GM18873 (cell line): ENCODE measurements around the gene TBC1D5.
"Not testable (repeated sequence)": the region's sequence is repeated elsewhere in the genome, so short reads cannot be mapped to it uniquely, and the experiment has no call there.

ENCODE experiments used
- ATAC-seq: cut with Tn5 transposase; IDR thresholded peaks from one replicate; pipeline ENCODE4 v1.9.1; 2021; ENCODE audit warnings: mild to moderate bottlenecking, moderate library complexity, moderate number of reproducible peaks; ENCODE audit not compliant: unreplicated experiment, low FRiP score

TBC1D5 gene

DNA sequence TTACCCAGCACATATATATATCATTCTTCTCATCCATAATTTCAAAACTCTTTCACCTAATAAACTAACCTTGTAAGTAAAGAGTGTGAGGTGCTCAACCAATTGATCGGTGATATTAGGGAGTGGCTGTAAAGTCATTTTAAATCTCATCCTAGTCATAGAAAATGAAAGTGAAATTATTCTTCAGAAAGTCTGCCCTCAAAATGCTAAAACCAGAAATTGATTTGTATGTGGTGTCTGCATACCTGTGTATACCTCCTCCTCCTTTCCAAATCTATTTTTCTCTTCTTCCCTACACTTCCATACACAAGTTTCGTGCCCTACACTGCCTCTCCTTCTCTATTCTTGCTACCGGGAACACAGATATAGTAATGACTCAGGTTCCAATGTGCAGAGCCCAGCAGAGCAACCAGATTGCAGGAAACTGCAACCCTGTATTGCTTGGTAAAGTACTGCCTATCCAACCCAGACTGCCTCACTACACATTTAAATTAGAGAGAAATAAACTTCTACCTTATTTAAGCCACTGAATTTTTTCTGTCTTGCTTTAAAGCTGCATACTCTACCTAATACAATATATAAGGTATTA is 7.4 kb upstream of the TBC1D5 start:
- ATAC-seq: no peak

DNA sequence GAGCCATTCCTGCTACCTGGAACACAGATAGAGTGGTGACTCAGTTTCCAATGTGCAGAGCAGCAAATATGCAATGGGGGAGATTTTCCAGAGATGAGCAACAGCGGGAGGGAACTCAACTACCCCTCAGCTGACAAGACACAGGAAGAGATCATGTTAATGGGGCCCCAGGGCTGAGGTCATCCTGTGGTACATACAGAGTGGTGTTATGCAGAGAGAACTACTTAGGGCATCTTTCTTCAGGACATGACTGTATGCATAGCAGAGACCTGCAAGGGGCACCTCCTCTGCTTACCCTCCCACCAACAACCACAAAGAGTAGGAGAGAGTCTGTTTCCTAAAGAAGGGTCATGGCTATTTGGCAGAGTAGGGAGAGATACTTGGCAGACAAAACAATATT is 6.8 kb upstream of the TBC1D5 start:
- ATAC-seq: no peak

- no peak for ATAC-seq
These were observed 5.4 kb upstream of the TBC1D5 start for GRCh38 chr3:17747890-17748247.

- ATAC-seq: peak; percentile 68
These were observed 4.9 kb upstream of the TBC1D5 start for GRCh38 chr3:17747174-17747889.

DNA sequence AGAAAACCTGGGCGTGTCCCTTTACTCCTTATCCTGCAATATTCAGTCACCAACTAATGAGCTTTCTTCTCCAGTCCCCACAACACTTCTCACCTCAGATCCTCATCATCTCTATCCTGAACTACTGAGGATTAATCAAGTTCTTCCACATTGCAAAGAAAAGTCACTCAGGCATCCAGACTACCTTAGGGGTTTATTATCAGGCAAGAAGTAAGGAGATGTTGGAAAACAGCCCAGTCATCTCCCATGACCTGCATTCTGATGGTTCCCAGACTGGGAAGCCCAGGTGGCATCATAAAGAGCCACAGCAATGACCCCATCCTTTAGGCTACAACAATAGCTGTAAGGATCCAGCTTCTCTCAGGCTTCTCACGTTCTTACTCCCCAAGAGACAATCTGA is 3.5 kb upstream of the TBC1D5 start:
- no peak for ATAC-seq

GRCh38 chr3:17745301-17745700 is 2.9 kb upstream of the TBC1D5 start:
- ATAC-seq: no peak

DNA sequence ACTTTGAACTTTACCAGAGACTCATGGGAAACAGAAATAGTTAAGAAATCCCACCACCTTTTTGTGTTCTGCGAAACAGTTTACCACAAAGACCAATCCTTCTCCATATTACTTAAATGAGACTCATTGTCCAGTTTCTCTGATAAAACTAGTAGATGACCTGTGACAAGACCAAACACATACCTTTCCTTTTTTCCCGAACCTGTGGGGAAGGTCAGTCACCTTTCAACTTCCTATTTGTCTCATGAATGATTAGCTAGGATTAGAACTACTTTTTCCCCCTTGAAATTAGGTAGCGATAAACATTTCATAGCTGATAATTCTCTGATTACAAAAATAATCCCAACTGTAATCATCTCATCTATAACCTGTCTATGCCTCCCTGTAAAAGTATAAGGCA is 2.3 kb upstream of the TBC1D5 start:
- no peak for ATAC-seq

DNA sequence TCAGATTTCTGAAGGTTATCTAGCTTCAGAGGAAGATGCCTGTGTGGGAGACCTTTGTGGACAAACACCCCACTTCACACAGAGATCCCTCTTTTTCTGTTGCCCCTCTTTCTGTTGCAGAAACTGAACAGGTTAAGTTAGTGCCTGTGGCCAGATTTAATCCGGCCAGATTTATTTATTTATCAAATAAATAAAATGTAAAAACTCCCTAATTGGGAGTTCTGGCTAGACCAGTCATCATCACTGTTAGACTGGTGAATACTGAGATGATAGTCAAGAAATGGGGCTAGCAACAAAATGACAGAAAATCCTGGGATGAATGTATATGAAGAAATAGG is 1.2 kb upstream of the TBC1D5 start:
- no peak for ATAC-seq

DNA sequence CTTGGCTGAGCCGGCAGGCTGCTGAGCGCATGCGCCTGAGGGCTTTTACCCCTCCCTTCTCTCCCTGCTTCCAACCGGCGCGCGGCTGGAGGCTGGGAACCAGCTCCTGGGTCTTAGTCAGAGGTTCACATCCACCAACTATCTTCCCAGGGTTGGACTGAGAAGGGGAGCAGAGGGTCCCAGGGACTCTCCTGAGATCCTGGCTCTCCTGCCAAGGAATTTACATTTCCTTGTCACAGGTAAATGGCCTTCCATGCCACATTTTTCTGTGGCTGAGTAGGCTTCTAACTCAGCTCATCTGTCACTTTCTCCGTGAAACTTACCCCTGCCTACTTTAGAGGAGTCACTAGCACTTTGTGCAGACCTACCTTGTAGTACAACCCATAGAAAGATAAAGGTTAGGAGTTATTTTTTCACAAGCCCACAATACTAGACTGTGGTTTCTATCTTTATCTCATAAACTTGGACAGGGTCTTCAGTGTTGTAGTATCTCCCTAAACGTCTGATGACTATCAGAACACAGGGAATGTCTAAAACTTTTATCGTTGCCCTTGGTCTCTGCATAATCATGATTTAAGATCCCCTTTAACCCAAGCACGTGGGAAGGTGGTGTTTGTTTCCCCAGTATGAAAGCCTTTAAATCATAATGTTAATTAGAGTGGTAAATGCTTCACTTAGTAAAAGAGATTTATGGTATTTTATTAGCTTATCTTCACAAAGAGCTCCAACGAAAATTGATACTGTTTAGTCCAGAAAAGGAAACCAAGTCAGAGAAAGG is 638 bp upstream of the TBC1D5 start:
- no peak for ATAC-seq

- ATAC-seq: no peak
These were observed 770 bp downstream of the TBC1D5 start for GRCh38 chr3:17741621-17742101.

DNA sequence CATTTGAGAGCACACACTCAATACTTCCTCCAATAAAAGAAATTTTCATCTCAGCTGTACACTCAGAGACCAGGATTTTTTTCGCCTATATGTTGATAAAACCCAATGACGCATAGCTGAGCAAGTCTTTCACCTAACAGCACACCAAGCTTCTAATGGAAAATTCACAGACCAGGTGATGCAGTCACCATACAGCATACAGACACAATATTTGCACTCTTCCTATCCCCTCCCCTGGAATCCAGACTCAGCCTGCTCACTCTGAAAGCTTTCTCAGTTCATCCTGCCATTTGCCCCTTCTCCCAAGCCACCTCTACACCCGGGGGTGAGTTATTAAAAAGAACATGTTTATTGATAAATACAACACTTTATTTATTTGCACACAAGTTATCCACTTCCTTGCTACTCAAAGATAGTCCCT is 1.7 kb downstream of the TBC1D5 start:
- ATAC-seq: no peak

DNA sequence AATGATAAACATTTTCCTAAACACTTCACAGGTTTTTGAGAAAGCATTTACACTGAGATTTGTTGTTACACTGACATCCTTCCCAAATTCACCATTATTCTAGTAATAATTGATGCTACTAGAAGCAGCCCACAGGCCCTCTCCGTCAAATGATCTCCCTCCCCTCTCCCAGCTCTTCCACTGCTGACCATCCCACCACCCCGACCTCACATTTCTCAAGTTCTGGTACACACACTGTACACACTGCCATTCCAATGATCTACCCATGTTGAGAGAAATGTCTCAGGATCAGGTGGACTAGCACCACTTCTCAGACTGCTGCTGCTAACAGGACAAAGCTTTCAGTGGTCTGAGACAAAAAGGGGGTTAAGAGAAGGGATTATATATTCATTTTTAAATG is 3.5 kb downstream of the TBC1D5 start:
- no peak for ATAC-seq

DNA sequence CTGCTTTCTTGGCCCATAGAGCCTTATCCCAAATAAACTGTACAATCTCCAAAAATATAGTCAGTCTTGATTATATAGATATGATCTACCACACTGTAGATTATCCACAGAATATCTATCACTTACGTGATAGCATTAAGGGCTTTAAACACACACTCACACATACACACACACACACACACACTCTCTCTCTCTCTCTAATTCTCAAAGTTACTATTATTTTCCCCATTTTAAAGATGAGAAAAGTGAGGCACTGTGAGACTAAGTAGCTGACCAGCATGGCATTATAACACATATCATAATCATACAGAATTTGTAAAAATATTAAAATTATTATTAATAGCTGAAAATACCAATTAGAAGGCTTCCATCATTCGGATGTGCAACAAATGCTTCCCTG is 4.2 kb downstream of the TBC1D5 start:
- no peak for ATAC-seq

DNA sequence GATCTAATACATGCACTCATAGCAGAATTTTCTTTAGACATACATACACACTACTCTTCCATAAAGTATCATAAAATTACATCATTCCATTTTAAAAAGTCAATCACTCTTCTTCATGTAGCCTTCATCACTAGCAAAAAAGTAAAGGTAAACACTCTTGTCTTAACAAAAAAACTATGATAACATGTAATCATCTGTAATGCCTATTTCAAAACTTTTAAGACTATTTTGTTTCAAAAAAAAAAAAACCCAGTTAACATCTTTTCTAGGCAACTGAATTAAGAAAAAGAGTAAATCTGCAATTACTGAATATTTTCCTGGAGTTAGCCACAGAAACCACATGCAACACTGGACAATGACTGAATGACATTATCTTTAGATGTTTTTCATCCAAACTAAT is 4.8 kb downstream of the TBC1D5 start:
- ATAC-seq: no peak

- not testable (repeated sequence) for ATAC-seq
These were observed 7.1 kb downstream of the TBC1D5 start for GRCh38 chr3:17735362-17735761.

DNA sequence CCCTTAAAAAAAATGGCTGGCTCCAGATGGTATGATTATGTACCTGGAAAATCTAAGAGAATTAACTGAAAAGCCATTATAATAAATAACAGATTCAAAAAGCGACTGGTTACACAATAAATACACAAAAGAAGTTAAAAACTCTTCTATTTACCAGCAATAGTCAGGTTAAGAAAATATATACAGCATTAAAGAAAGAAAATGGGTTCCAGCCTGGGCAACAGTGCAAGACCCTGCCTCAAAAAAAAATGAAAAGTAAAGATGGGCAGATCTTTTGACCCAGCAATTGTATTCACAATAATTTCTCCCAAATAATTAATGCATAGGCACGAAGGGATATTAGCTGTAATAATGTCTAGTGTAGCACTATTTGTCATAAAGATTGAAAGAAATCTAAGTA is 8.7 kb downstream of the TBC1D5 start:
- ATAC-seq: no peak

GRCh38 chr3:17733215-17733614 is 9.2 kb downstream of the TBC1D5 start:
- ATAC-seq: no peak

DNA sequence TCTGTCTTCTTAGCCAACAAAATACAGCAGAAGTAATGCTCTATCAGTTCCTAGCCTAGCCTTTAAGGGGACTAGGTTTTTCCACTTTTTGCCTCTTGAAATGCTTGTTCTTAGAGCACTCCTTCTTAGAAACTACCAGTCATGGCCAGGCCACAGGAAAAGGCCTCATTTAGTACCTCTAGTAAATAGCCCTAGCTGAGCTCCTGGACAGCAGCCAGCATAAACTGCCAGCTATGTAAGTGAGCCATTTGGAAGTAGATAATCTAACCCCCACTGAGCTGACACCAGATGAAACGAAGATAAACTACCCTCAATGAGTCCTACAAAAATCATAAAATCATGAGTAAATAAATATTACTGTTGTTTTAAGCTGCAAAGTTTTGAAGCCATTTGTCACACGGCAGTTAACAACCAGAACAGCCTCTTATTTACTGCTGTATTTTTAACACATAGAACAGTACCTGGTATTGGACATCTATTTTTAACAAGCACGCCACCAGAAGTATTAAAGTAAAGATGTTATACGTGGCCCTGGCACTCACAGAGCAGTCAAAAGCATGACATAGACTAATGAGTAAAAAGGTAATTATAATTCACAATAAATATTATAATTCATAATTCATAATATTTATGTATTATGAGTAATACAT is 12.0 kb downstream of the TBC1D5 start:
- no peak for ATAC-seq

- no peak for ATAC-seq
These were observed 16.1 kb downstream of the TBC1D5 start for GRCh38 chr3:17726313-17726712.

DNA sequence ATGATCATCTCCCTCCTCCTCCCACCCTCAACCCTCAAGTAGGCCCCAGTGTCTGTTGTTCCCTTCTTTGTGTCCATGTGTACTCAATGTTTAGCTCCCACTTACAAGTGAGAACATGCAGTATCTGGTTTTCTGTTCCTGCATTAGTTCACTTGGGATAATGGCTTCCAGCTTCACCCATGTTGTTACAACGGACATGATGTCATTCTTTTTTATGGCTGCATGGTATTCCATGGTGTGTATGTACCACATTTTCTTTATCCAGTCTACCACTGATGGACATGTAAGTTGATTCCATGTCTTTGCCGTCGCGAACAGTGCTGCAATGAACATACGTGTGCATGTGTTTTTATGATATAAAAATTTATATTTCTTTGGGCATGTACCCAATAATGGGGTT is 16.6 kb downstream of the TBC1D5 start:
- ATAC-seq: not testable (repeated sequence)

DNA sequence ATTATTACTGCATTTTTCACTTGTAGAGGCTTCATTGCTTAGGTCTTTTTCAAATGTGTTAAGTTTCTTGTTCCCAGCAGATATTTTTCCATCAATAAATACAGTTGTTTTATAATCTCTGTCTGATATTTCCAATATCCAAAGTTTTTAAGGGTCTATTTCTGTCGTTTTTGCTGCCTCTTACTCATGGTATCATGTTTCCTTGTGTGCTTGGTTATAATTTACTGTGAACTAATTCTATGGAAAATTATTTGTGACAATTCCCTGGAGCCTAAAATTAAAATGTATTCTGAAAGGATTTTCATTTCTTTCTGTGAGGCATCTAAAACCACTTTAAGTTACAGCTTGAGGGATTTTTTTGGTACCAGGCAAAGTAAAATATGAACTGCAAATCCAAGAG is 17.5 kb downstream of the TBC1D5 start:
- no peak for ATAC-seq
